Mesodermal cell (in vitro differentiated cells): ENCODE results near the gene SUCLA2.
"Not testable (repeated sequence)": the region's sequence is repeated elsewhere in the genome, so short reads cannot be mapped to it uniquely, and the experiment has no call there.

Source experiments
- H3K27ac ChIP-seq: 2 replicates; pipeline ENCODE4 v1.7.0; 2013; ENCODE audit warnings: mild to moderate bottlenecking, low read depth, low read length, moderate library complexity; ENCODE audit not compliant: severe bottlenecking
- H3K36me3 ChIP-seq: 2 replicates; pipeline ENCODE4 v1.7.1; 2013; ENCODE audit warnings: mild to moderate bottlenecking, low read length, moderate library complexity; ENCODE audit not compliant: control insufficient read depth, insufficient read depth
- H3K4me1 ChIP-seq: one replicate; pipeline ENCODE4 v1.7.1; 2013; ENCODE audit warnings: mild to moderate bottlenecking, low read length; ENCODE audit not compliant: insufficient read depth, control insufficient read depth, poor library complexity, severe bottlenecking
- H3K4me3 ChIP-seq: 2 replicates; pipeline ENCODE4 v1.7.0; 2013; ENCODE audit warnings: low read length, control low read depth, mild to moderate bottlenecking; ENCODE audit not compliant: insufficient read depth, poor library complexity, severe bottlenecking; ENCODE audit errors: extremely low read depth
- H3K9me3 ChIP-seq: 2 replicates; pipeline ENCODE4 v1.7.1; 2013; ENCODE audit warnings: mild to moderate bottlenecking, low read length, moderate library complexity; ENCODE audit not compliant: control insufficient read depth
- WGBS, 2 experiments: methylation state at CpG; one replicate each; pipeline ENCODE4 v1.1.5; 2013; ENCODE audit warnings: missing lambda C conversion rate in 2 of 2; ENCODE audit not compliant: insufficient coverage in 2 of 2; 5-methylcytosine and 5-hydroxymethylcytosine counted together

The SUCLA2 gene

GRCh38 chr13:48019796-48020195, 18.7 kb upstream of the SUCLA2 start:
- Histone ChIP-seq H3K4me3 (no peak overlapping the region), H3K36me3 (no peaks in the 10 kb centered on the region), H3K4me1 (no peaks in the 10 kb centered on the region), H3K9me3 (no peaks in the 10 kb centered on the region), H3K27ac (no peak overlapping the region)
- 88 to 100% methylated on average over 1 of the region's 1 CpG for WGBS, 2 experiments

DNA sequence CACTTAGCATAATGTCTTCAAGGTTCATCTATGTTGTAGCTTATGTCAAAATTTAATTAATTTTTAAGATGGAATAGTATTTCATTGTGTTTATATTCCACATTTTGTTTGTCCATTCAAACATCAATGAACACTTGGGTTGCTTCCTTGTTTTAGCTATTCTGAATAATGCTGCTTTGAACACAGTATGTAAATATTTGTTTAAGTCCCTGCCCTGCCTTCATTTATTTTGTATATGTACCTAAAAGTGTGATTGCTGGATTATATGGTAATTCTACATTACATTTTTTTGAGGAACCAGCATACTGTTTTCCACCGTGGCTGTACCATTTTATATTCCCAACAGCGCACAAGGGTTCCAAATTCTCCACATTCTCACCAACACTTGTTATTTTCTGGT, 17.6 kb upstream of the SUCLA2 start:
- Histone ChIP-seq H3K9me3 (no peaks in the 10 kb centered on the region), H3K4me3 (no peak overlapping the region), H3K27ac (no peak overlapping the region), H3K4me1 (no peaks in the 10 kb centered on the region), H3K36me3 (no peaks in the 10 kb centered on the region)
- no CpG with 5 or more reads among the region's 2 CpGs for WGBS, 2 experiments

- H3K4me3 ChIP-seq: no peak overlapping the region
- no peaks in the 10 kb centered on the region for H3K36me3 ChIP-seq
- H3K9me3 ChIP-seq: no peaks in the 10 kb centered on the region
- no peak overlapping the region for H3K27ac ChIP-seq
- no peaks in the 10 kb centered on the region for H3K4me1 ChIP-seq
- WGBS, 2 experiments: 75 to 78% methylated on average over 1 to 2 of the region's 2 CpGs
These were observed 13.3 kb upstream of the SUCLA2 start for GRCh38 chr13:48014359-48014758.

GRCh38 chr13:48012668-48013067, 11.6 kb upstream of the SUCLA2 start:
- Histone ChIP-seq H3K36me3 (no peaks in the 10 kb centered on the region), H3K4me1 (no peaks in the 10 kb centered on the region), H3K9me3 (no peaks in the 10 kb centered on the region), H3K4me3 (no peak overlapping the region), H3K27ac (no peak overlapping the region)
- 70% methylated on average over 1 of the region's 1 CpG; no CpG with 5 or more reads in 1 of the 2 experiments for WGBS, 2 experiments

GRCh38 chr13:48010698-48011097, 9.6 kb upstream of the SUCLA2 start:
- Histone ChIP-seq H3K27ac (no peak overlapping the region), H3K9me3 (no peaks in the 10 kb centered on the region), H3K36me3 (no peaks in the 10 kb centered on the region), H3K4me1 (no peaks in the 10 kb centered on the region), H3K4me3 (no peak overlapping the region)
- WGBS, 2 experiments: 86 to 96% methylated on average over 2 of the region's 4 CpGs

DNA sequence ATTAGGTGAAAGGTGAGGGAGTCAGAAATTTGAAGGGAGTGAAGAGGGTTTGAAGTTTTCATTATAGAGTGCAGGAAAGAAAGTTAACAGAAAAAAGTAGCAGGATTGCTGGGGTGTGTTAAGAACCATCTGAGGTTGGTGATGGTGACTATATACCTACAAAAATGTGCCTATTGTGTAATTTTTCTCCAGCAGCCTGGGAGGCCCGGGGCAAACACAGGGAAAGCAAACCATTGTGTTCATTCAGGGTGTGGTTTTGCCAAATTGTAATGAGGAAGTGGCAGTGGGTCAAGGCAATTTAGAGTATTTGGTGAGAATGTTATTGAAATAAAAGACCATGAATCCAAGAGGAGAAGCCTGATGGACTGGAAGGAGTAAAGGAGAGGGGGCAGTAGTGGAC, 8.2 kb upstream of the SUCLA2 start:
- H3K27ac ChIP-seq: no peak overlapping the region
- WGBS, 2 experiments: 64 to 80% methylated on average over 1 of the region's 1 CpG
- H3K36me3 ChIP-seq: no peaks in the 10 kb centered on the region
- no peak overlapping the region for H3K4me3 ChIP-seq
- no peaks in the 10 kb centered on the region for H3K4me1 ChIP-seq
- H3K9me3 ChIP-seq: no peaks in the 10 kb centered on the region

- Histone ChIP-seq H3K36me3 (no peaks in the 10 kb centered on the region), H3K27ac (no peak overlapping the region), H3K4me1 (peaks cover 4% of the 10 kb centered on the region), H3K9me3 (no peaks in the 10 kb centered on the region), H3K4me3 (no peak overlapping the region)
- no CpG with 5 or more reads among the region's 1 CpG for WGBS, 2 experiments
These were observed 5.3 kb upstream of the SUCLA2 start for GRCh38 chr13:48006396-48006795.

- peaks cover 4% of the 10 kb centered on the region for H3K4me1 ChIP-seq
- no peaks in the 10 kb centered on the region for H3K36me3 ChIP-seq
- WGBS, 2 experiments: 60% methylated on average over 1 of the region's 2 CpGs; no CpG with 5 or more reads in 1 of the 2 experiments
- no peak overlapping the region for H3K4me3 ChIP-seq
- no peaks in the 10 kb centered on the region for H3K9me3 ChIP-seq
- no peak overlapping the region for H3K27ac ChIP-seq
These were observed 3.1 kb upstream of the SUCLA2 start for GRCh38 chr13:48004201-48004600.

- H3K27ac ChIP-seq, H3K4me1 ChIP-seq, H3K9me3 ChIP-seq: not testable (repeated sequence)
- peaks cover 14% of the 10 kb centered on the region for H3K36me3 ChIP-seq
- peak overlapping the region; percentile 97 for H3K4me3 ChIP-seq
- WGBS, 2 experiments: 14 to 28% methylated on average over 1 to 3 of the region's 5 CpGs
These were observed 926 bp upstream of the SUCLA2 start for GRCh38 chr13:48001999-48002398.

DNA sequence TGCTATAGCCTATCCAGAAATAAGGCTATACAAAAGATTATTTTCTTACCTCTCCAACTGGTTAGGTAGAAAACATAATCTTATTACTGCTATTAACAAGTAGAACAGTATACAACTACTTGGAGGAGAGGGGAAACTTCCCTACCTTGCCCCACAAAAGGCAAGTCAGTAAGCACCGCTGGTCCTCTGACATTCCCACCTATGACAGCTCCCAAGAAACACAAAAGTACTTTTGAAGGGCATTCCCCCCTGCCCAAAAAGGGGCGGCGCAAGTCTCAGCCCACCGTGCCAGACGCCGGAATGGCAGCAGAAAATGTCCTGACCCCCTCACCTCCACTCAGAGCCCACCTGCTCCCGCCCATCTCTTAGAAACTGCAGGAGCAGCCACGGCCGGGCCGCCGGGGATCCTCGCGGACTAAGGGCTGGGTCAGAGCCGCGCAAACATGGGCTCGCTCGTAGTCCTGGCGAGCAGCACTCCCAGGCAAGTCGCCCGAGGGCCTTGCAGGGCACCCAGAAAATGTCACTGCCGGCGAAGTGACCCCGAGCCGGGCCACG, 437 bp downstream of the SUCLA2 start:
- Histone ChIP-seq H3K4me3 (peak overlapping the region; percentile 97), H3K9me3 (no peaks in the 10 kb centered on the region), H3K36me3 (peaks cover 26% of the 10 kb centered on the region), H3K4me1 (peaks cover 4% of the 10 kb centered on the region), H3K27ac (peak overlapping the region; percentile 53)
- WGBS, 2 experiments: 0 to 1% methylated on average over 16 to 19 of the region's 25 CpGs

- Histone ChIP-seq H3K4me1 (peaks cover 4% of the 10 kb centered on the region), H3K4me3 (peak overlapping the region; percentile 97), H3K36me3 (peaks cover 27% of the 10 kb centered on the region), H3K27ac (no peak overlapping the region), H3K9me3 (no peaks in the 10 kb centered on the region)
- WGBS, 2 experiments: 100% methylated on average over 1 of the region's 5 CpGs; no CpG with 5 or more reads in 1 of the 2 experiments
These were observed 1.1 kb downstream of the SUCLA2 start for GRCh38 chr13:47999973-48000372.
